ENCODE results near the gene TUBD1.

TUBD1 gene

GRCh38 chr17:59814685-59815084 lies 78.1 kb downstream of the TUBD1 start:
- no peak for DNase-seq

- DNase-seq = no peak
Observed at GRCh38 chr17:59814276-59814675, 78.5 kb downstream of the TUBD1 start.

GRCh38 chr17:59812139-59812538 lies 80.6 kb downstream of the TUBD1 start:
- DNase-seq = no peak

GRCh38 chr17:59811209-59811608 lies 81.5 kb downstream of the TUBD1 start:
- DNase-seq = no peak

- DNase-seq = no peak
Observed at GRCh38 chr17:59810894-59811153, 81.9 kb downstream of the TUBD1 start.

Data from hippocampal formation (tissue), 2 donors.